Caco-2 (cell line): ENCODE measurements around the gene NODAL. TPM values are rescaled to one million over a fixed set of nuclear protein-coding genes. Genes with fewer than 3 reads are reported as not detected.

ENCODE experiments used
- BruUV-seq: library from RNA; stranded (reverse); fragments of 400-500 nt; replicated peaks from 2 replicates; lab custom pipeline; 2021; lab: Mats Ljungman, UMichigan
- CTCF ChIA-PET: fragments of 300-600 bp; sonication (Branson Sonifier 250); formaldehyde crosslinking; loops from one replicate; lab custom pipeline; 2022; ENCODE audit warnings: antibody characterized with exemption; lab: Charles Lee
- POLR2A ChIA-PET: fragments of 300-600 bp; sonication (Branson Sonifier 250); formaldehyde crosslinking; loops from one replicate; lab custom pipeline; 2022; ENCODE audit warnings: antibody characterized with exemption; lab: Charles Lee
- DNase-seq, 2 experiments: peaks; one replicate each; pipeline versions ENCODE4 v3.0.0 to v3.0.0-alpha.2; 2020 to 2022
- H3K27me3 ChIP-seq: replicated peaks from 2 replicates; pipeline ENCODE4 v1.6.0; 2011; ENCODE audit warnings: low read length; ENCODE audit not compliant: control insufficient read depth, insufficient read depth
- H3K36me3 ChIP-seq: 2 replicates; pipeline ENCODE4 v1.5.1; 2011; ENCODE audit warnings: low read length; ENCODE audit not compliant: control insufficient read depth, insufficient read depth
- H3K4me1 ChIP-seq: fragments of 250-450 bp; sonication (Bioruptor Pico); 2 replicates; pipeline ENCODE4 v1.5.1; 2020; ENCODE audit warnings: mild to moderate bottlenecking
- H3K4me3 ChIP-seq: 2 replicates; pipeline ENCODE4 v1.5.1; 2011; ENCODE audit warnings: low read depth, mild to moderate bottlenecking, control low read depth, low read length
- H3K9me3 ChIP-seq: fragments of 250-450 bp; sonication (Bioruptor Pico); 2 replicates; pipeline ENCODE4 v1.5.1; 2020; ENCODE audit warnings: mild to moderate bottlenecking, moderate library complexity
- H3K27ac Mint-ChIP-seq: one replicate; pipeline ENCODE4 v1.8.0; 2022; ENCODE audit warnings: mixed read lengths; ENCODE audit not compliant: unreplicated experiment
- H3K27me3 Mint-ChIP-seq: one replicate; pipeline ENCODE4 v1.8.0; 2022; ENCODE audit warnings: mixed read lengths; ENCODE audit not compliant: insufficient read depth, unreplicated experiment
- H3K36me3 Mint-ChIP-seq: one replicate; pipeline ENCODE4 v1.8.0; 2022; ENCODE audit warnings: mild to moderate bottlenecking, mixed read lengths; ENCODE audit not compliant: insufficient read depth, unreplicated experiment
- H3K4me1 Mint-ChIP-seq: one replicate; pipeline ENCODE4 v1.8.0; 2022; ENCODE audit warnings: low read depth, mixed read lengths; ENCODE audit not compliant: unreplicated experiment
- H3K4me3 Mint-ChIP-seq: one replicate; pipeline ENCODE4 v1.8.0; 2022; ENCODE audit warnings: mild to moderate bottlenecking, moderate library complexity, mixed read lengths; ENCODE audit not compliant: unreplicated experiment
- H3K9me3 Mint-ChIP-seq: one replicate; pipeline ENCODE4 v1.8.0; 2022; ENCODE audit warnings: mixed read lengths; ENCODE audit not compliant: unreplicated experiment
- CTCF ChIP-seq, 2 experiments: fragments of 200-600 bp in 1 of 2; IDR thresholded peaks; 1 replicate in 1 of 2; 2 replicates in 1 of 2; pipeline versions ENCODE4 v1.5.1 to v1.8.0; 2011 to 2022; ENCODE audit warnings: antibody characterized with exemption in 1 of 2, control low read depth in 1 of 2, inconsistent platforms in 1 of 2, low read depth in 1 of 2, low read length in 1 of 2, mild to moderate bottlenecking in 1 of 2, moderate library complexity in 1 of 2; ENCODE audit not compliant: insufficient read depth in 1 of 2, severe bottlenecking in 1 of 2, unreplicated experiment in 1 of 2
- intact Hi-C: fragments of 100-400 bp; cut with micrococcal nuclease; formaldehyde crosslinking; loops from one replicate; pipeline ENCODE4 v1.10.0; 2022; ENCODE audit not compliant: unreplicated experiment
- total RNA-seq: library from RNA; stranded (reverse); gene quantifications from 2 replicates; pipeline ENCODE4 v1.2.3, GENCODE V29; 2022

The NODAL gene
- total RNA-seq, 1 experiment from 2014 or later, result 0.59 TPM

GRCh38 chr10:70404036-70404786, 37.3 kb downstream of the NODAL start, which contains the start of gene EIF4EBP2:
TSS of gene EIF4EBP2 (plus strand) at chr10:70404145. CDS start at chr10:70404402, 257 bp downstream.
- no peak for TF ChIP-seq CTCF (IDR thresholded peaks at IDR 0.05; ENCODE audit: insufficient read depth in 1 of 2, low read depth in 1 of 2, low read length in 1 of 2, severe bottlenecking in 1 of 2, unreplicated experiment in 1 of 2)
- Histone ChIP-seq H3K36me3 (peaks cover 2% of the 10 kb centered on the region; the same call in 1 of the 2 replicates), H3K4me3 (peak within 1 kb of the TSS; percentile 99), H3K9me3 (no peaks in the 10 kb centered on the region), H3K27me3 (no peaks in the 10 kb centered on the region), H3K4me1 (peaks cover 15% of the 10 kb centered on the region)
- intact Hi-C loops, result loop anchor here (1.0 kb wide), 1 partner anchor 42 kb away; no protein-coding TSS in a partner anchor
- CTCF ChIA-PET, result interaction anchor here (0.6 to 3.1 kb wide), 21 partner anchors 8 to 897 kb away, joined by 3 to 31 read pairs (median 6); partner anchors contain the start of gene TYSND1
- POLR2A ChIA-PET, result interaction anchor here (0.6 to 3.2 kb wide), 28 partner anchors 11 to 1512 kb away, joined by 3 to 39 read pairs (median 4); partner anchors contain the start of genes LRRC20, PPA1, SAR1A and TYSND1
- Mint-ChIP-seq H3K4me3 (peak within 1 kb of the TSS; percentile 95), H3K36me3 (peaks cover 44% of the 10 kb centered on the region), H3K9me3 (no peaks in the 10 kb centered on the region), H3K27ac (peak within 1 kb of the TSS; percentile 91), H3K4me1 (peaks cover 47% of the 10 kb centered on the region), H3K27me3 (no peaks in the 10 kb centered on the region)
- no TSS peak for BruUV-seq
- DNase-seq, result peak; percentile 99 to 100

- peaks cover 2% of the 10 kb centered on the region; the same call in 1 of the 2 replicates for H3K36me3 ChIP-seq
- ChIA-PET POLR2A (interaction anchor here (0.6 to 3.2 kb wide), 25 partner anchors 12 to 1513 kb away, joined by 3 to 39 read pairs (median 4); partner anchors contain the start of genes LRRC20, PPA1, SAR1A and TYSND1), CTCF (interaction anchor here (0.7 to 3.1 kb wide), 17 partner anchors 9 to 258 kb away, joined by 3 to 31 read pairs (median 5); partner anchors contain the start of gene TYSND1)
- TF ChIP-seq CTCF (IDR thresholded peaks at IDR 0.05; ENCODE audit: insufficient read depth in 1 of 2, low read depth in 1 of 2, low read length in 1 of 2, severe bottlenecking in 1 of 2, unreplicated experiment in 1 of 2), result no peak
- DNase-seq, result no peak
- peak overlapping the region; percentile 99 for H3K4me3 ChIP-seq
- Mint-ChIP-seq H3K4me3 (peak overlapping the region; percentile 95), H3K36me3 (peaks cover 38% of the 10 kb centered on the region), H3K27ac (peak overlapping the region; percentile 91), H3K4me1 (peaks cover 41% of the 10 kb centered on the region), H3K9me3 (no peaks in the 10 kb centered on the region), H3K27me3 (no peaks in the 10 kb centered on the region)
- H3K4me1 ChIP-seq, result peaks cover 15% of the 10 kb centered on the region
- TSS peak; percentile 56 for BruUV-seq
- intact Hi-C loops, result loop anchor here (1.0 kb wide), 1 partner anchor 43 kb away; no protein-coding TSS in a partner anchor
- no peaks in the 10 kb centered on the region for H3K27me3 ChIP-seq
- no peaks in the 10 kb centered on the region for H3K9me3 ChIP-seq
These were observed 37.9 kb downstream of the NODAL start for GRCh38 chr10:70403483-70404035.

GRCh38 chr10:70399177-70399576, 42.3 kb downstream of the NODAL start:
- intact Hi-C loops, result no loop called here
- no TSS peak for BruUV-seq
- H3K36me3 Mint-ChIP-seq, result peaks cover 10% of the 10 kb centered on the region
- peaks cover 16% of the 10 kb centered on the region for H3K4me1 Mint-ChIP-seq
- H3K27ac Mint-ChIP-seq, result no peak overlapping the region
- ChIA-PET POLR2A (no interaction called here), CTCF (interaction anchor here (0.7 kb wide), 1 partner anchor 280 kb away, joined by 6 read pairs; no protein-coding TSS in a partner anchor)
- peak in 1 of 2 experiments; percentile 31 for DNase-seq
- no peak overlapping the region for H3K4me3 ChIP-seq
- no peaks in the 10 kb centered on the region for H3K9me3 ChIP-seq
- no peaks in the 10 kb centered on the region for H3K27me3 Mint-ChIP-seq
- H3K4me1 ChIP-seq, result no peaks in the 10 kb centered on the region
- H3K27me3 ChIP-seq, result no peaks in the 10 kb centered on the region
- no peak for TF ChIP-seq CTCF (IDR thresholded peaks at IDR 0.05; ENCODE audit: insufficient read depth in 1 of 2, low read depth in 1 of 2, low read length in 1 of 2, severe bottlenecking in 1 of 2, unreplicated experiment in 1 of 2)
- no peak overlapping the region for H3K4me3 Mint-ChIP-seq
- H3K9me3 Mint-ChIP-seq, result no peaks in the 10 kb centered on the region
- no peaks in the 10 kb centered on the region for H3K36me3 ChIP-seq
